T-helper 1 cell treated with Interleukin-12 subunit alpha and Interleukin-12 subunit beta and Interleukin-4 antibody, amounts not matched to agents 30 ng/mL and 1 ng/mL, for 36 hours (primary cell): ENCODE measurements around the gene KCNK16. TPM values are rescaled to one million over a fixed set of nuclear protein-coding genes. Genes with fewer than 3 reads are reported as not detected.

Experiments used
- intact Hi-C: fragments of 100-400 bp; cut with micrococcal nuclease; formaldehyde crosslinking; loops from one replicate; pipeline ENCODE4 v1.15.1; 2024
- total RNA-seq: library from RNA; stranded (reverse); gene quantifications from 2 replicates; pipeline ENCODE4 v1.2.3, GENCODE V29; 2022

KCNK16 gene
- total RNA-seq, 1 donor from 2014 or later, result not detected

DNA sequence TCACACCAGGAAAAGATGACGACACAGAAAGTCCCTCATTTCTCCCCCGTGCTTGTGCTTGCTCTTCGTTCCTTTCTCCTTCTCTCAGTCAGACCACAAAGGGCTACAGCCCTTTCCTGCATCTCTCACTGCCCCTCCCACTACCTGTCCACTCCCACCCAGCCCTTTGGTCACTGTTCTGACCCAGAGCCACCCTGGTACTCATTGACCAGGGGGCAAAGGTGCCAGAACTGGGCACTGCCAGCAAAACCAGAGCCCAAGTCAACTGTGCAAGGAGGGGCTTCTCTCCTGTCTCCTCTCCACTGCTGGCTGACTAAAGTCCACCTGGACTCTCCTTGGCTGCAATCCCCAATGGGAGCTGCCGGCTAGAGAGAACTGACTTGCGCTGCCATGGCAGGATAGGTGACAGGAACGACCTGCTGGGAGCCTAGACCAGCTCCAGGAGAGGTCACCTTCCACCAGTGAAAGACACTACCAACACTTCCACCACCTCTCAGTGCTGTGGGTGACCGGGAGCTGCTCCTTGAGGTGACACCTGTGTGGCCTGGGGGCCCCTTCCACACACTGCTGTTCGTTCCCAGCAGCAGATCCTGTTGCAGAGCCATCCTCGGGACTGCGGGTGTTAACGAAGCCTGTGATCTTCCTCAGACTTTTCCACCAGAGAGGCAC, 41.1 kb downstream of the KCNK16 start:
- intact Hi-C loops, result no loop called here

- intact Hi-C loops, result no loop called here
Measured at GRCh38 chr6:39280247-39280731, 42.2 kb downstream of the KCNK16 start.

GRCh38 chr6:39279539-39279938, 43.0 kb downstream of the KCNK16 start:
- intact Hi-C loops, result no loop called here

GRCh38 chr6:39276379-39276995, 46.0 kb downstream of the KCNK16 start:
- intact Hi-C loops, result no loop called here

GRCh38 chr6:39274903-39275302, 47.6 kb downstream of the KCNK16 start:
- intact Hi-C loops, result no loop called here

GRCh38 chr6:39274471-39274870, 48.0 kb downstream of the KCNK16 start:
- intact Hi-C loops, result no loop called here

GRCh38 chr6:39273406-39273821, 49.1 kb downstream of the KCNK16 start:
- intact Hi-C loops, result no loop called here

DNA sequence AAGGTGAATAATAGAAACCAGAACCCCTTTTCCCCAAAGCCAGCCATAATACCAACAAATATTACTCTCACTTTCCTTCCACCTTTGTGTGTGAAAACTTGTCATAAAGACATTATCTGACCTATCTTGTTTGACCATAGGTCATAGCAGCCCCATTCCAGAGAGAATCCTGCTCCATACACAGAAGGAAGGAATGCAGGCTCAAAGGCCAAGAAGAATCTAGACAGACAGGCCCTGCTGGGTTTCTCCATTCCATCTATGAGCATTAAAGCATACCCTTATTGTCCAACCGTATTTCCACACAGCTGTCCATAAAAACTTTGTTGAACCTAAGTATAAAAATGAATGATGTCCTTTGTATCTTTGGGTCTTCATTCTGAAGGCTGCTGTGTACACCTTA, 52.5 kb downstream of the KCNK16 start:
- intact Hi-C loops, result no loop called here

DNA sequence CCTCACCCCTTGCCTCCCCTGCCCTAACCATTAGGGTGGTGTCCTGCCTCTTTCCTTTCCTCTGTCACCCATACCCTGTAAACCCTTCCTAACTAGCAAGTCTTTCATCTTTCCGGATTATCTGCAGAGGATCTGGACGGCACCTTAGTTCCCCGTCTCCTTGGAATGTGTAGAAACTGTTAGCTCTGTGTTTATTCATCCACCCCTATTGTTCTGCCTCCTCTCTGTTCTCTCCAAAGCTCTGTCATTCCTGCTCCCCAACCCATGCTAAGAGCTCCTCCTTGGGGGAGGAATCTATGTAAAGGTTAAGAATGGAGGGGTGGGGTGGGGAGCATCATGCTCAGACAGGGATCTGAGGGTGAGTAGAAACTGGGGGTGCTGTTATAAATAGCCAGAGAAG, 53.8 kb downstream of the KCNK16 start:
- intact Hi-C loops, result no loop called here

- intact Hi-C loops, result no loop called here
Measured at GRCh38 chr6:39268171-39268570, 54.3 kb downstream of the KCNK16 start.

DNA sequence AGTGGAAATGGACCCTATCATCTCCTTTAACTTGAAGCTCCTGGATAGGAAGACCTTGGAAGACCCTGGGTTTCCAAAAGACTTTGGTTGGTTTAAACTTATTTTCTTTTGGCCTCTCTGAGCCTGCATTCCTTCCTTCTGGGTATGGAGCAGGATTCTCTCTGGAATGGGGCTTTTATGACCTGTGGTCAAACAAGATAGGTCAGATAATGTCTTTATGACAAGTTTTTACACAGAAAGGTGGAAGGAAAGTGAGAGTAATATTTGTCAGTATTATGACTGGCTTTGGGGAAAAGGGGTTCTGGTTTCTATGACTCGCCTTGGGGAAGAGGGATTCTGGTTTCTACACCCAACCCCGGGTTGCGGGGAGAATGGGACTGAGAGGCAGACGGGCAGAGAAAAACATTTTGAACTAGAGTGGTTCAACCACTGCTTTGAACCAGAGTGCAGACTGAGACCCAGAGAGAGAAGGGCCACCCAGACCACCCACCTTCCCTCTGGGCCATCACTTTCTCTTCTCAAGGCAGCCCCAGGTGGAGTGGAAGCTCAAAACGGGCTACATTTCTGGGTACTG, 55.6 kb downstream of the KCNK16 start:
- intact Hi-C loops, result no loop called here

DNA sequence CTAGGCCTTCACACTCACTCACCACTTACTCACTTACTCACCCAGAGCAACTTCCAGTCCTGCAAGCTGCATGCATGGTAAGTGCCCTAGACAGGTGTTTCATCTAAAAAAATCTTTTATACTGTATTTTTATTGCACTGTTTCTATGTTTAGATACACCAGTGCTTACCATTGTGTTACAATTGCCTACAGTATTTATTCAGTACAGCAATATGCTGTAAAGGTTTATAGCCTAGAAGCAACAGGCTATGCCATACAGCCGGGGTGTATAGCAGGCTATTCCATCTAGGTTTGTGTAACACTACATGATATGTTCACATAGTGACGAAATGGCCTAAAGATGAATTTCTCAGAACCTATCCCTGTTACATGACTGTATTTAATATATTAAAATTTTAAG, 56.1 kb downstream of the KCNK16 start:
- intact Hi-C loops, result no loop called here

Other genes with a start within 250 kb of the KCNK16 start
- gene SAYSD1, start 207.5 kb downstream of the KCNK16 start, total RNA-seq, result 12.9 and 13.1 TPM in 2 replicates
- gene KCNK5, start 93.2 kb downstream of the KCNK16 start, total RNA-seq, result 12.0 TPM in 2 replicates
- gene KCNK17, start 8.3 kb downstream of the KCNK16 start, total RNA-seq, result not detected in 2 replicates